DMS 273 (cell line): ENCODE results near the gene NFIB.

Experiments used
- DNase-seq: peaks from one replicate; lab custom pipeline; 2025; ENCODE audit not compliant: unreplicated experiment; lab: John Stamatoyannopoulos, UW

The NFIB gene

GRCh38 chr9:14084867-14085266 lies 229.1 kb downstream of the NFIB start:
- DNase-seq, result no peak

DNA sequence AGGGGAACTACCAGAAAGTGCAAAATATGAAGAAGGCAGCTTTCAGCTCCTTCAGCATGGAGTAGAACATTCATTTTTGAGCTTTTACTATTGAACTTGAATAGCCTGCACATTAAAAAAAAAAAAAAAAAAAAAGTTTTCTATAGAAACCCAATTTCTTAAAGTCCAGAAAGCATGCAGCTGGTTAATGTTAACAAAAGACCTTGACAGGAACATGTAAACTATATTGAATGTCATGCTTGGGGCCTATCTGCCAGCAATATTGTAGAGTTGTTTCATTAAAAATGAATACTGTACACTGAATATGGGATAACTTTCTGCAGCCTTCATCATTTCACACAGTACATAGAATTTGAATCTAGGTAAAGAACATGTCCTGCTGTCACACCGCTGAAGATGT lies 230.6 kb downstream of the NFIB start:
- DNase-seq, result no peak

DNA sequence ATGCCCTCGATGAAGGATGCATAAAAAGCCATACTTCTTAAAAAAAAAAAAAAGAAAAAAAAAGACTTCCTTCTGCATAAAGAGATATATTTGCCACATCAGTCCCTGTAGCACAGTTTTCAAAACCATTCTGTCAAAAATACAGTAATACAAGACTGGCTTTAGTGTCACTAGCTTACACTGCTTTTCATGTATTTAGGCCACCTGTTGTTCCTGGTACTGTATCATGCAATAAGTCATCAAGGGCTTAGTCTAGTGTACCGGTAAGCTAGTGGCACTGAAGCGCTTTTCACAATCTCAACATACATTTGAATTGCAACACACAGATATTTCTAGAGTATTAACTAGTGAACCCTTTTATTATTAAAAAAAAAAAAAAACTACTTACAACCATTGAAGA lies 231.2 kb downstream of the NFIB start:
- no peak for DNase-seq

DNA sequence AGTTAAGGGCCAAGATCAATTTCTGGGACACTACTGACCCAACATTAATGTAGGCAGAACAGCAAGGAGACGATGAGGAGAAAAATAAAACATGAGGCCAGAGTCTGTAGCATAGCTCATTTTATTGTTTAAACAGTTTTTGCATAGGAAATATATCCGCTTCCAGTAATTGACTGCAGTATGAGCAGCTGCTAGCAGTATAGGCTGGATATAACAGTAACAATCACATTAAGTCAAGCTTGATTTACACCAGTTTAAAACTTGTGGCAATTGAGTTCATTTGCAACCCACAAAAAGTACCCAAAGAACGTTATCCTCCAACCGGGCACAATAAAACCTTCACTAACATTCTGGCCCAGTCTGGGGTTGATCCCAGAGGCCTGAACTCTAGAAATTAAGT lies 232.2 kb downstream of the NFIB start:
- DNase-seq, result no peak

DNA sequence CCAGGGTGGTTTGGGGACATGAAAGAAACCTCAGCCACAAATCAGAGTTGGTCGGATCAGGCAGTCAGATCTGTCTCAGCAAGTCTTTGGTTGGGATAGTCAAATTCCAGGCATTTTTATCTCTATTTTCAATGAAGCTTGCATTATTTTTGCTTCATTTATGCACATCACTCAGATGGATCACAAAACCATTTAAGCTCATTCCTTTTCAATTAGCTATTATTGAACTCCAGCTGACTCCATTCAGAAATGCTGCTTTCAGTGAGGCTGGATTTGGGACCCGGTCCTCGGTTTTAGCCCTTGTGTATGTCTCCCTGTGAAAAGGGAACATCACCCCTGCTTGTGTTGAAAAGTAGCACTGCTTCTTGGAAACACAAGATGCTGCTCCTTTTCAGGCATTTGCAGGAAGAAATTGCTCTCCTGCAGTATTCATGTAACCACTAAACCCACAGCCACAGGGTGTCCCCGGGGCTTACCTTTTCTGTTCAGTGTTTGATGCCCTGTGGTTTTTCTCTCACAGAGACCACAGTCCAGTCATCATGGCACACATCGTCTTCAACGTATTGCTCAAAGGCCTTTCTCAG lies 232.9 kb downstream of the NFIB start:
- DNase-seq, result no peak

DNA sequence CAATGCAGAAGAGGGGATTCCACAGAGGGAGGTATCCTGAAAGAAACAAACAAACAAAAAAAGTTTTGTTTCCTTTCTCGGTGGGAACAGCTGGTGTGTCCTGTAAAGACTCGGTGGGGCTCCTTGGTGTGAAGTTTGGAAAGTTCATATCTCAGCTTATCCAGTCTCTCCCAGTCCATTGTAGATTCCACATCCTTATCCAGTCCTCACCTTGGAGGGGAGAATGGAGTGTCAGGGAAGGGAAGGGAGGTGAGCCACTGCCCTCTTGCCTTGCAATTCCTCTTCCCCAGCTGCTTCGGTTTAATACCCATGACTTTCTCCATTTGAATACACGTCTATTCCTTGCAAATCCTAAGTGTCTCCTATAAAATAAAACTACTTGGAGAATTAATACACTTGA lies 234.5 kb downstream of the NFIB start:
- no peak for DNase-seq

- DNase-seq, result no peak
Measured at GRCh38 chr9:14077672-14078071, 236.3 kb downstream of the NFIB start.

DNA sequence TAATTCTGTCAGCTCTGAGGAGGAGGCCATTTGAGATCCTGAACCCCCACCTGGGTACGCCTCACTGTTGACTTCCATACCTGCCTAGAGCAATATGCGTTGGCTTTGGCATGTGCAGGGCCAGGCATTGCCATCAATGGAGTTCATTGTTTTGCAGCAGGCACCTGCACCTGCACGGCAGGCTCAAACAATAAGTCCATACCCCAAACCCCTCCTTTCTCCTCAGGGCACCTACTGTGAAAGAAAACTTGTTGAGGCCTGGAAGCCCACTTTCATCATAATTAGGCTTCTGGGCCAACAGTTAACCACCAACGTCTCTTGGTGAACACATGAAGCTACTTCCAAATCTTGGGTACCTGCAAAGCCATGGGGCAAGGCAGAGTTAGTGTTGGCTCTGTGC lies 238.7 kb downstream of the NFIB start:
- DNase-seq, result no peak

DNA sequence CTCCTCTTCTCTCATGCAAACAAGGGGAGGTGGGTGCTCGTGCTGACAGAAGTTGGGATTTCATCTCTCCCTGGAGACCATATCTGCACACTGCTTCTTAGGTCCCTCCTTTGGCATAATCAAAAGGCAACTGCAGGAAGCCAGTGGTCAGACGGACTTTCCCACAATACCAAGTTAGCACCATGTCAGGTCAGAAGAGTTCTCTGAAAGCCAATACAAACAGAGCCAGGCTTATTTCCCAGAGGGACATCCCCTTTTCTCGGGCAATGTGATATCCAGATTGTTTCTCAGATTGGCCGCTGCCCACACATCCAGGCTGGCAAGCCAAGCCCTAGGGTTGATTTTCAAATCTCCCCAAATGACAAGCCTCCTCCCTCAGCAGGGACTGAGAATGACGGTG lies 241.1 kb downstream of the NFIB start:
- no peak for DNase-seq

DNA sequence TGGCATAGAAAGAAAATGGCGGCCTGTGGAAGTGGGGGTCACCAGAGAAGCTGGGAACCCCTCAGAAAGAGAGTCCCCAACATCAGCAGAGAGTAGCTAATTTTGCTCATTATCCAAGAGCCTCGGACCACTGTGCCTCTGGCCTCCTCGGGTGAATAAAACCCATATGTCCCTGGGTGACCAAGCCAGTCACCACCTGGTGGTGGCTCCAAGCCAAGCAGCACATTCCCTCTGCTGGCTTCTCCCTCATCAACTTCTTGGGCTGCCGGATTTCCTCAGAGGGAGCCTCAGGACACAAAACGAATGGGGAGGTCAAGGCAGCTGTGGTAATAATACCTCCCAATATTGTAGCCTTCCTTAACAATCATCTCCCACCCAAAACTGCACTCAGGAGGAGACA lies 242.5 kb downstream of the NFIB start:
- DNase-seq, result peak; percentile 42

- DNase-seq, result no peak
Measured at GRCh38 chr9:14068690-14069089, 245.3 kb downstream of the NFIB start.

DNA sequence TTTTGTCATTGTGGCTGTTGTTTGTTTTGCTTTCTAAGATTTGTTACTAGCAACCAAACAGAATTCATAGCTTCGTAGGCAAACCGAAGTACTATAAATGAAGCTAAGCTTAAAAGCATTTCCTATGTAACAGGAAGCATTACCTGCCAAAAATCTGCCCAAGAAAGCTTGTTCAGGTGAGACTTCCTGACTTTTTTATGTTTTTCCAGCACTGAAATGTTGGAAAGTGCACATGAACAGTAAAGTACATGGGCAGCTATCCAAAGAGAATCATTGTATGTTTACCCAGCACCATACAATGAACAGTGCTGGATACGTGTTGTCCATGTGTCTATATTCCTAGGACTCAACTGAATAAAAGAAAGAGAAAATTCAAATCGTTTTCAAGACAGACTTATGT lies 247.1 kb downstream of the NFIB start:
- no peak for DNase-seq

GRCh38 chr9:14066032-14066431 lies 247.9 kb downstream of the NFIB start:
- no peak for DNase-seq

GRCh38 chr9:14064940-14065339 lies 249.0 kb downstream of the NFIB start:
- DNase-seq, result no peak

DNA sequence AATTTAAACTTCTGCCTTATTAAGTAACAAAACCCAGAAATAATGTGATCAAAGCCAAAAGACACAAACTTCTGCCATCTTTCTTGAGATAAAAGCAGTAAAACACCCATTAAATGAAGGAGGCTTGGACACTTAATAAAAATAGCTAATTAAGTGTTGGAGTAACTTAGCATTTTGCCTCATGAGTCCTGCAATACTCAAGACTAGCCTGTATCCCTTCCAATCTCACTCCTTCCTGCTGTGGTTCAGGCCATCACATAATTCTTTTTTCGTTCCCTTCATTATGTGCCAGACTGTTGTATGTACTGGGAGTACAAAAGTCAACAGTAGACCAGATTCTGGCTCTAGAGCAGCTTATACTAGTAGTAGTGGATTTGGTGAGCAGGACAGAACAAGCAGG lies 250.2 kb downstream of the NFIB start:
- no peak for DNase-seq

- DNase-seq, result no peak
Measured at GRCh38 chr9:14062586-14063221, 251.2 kb downstream of the NFIB start.

DNA sequence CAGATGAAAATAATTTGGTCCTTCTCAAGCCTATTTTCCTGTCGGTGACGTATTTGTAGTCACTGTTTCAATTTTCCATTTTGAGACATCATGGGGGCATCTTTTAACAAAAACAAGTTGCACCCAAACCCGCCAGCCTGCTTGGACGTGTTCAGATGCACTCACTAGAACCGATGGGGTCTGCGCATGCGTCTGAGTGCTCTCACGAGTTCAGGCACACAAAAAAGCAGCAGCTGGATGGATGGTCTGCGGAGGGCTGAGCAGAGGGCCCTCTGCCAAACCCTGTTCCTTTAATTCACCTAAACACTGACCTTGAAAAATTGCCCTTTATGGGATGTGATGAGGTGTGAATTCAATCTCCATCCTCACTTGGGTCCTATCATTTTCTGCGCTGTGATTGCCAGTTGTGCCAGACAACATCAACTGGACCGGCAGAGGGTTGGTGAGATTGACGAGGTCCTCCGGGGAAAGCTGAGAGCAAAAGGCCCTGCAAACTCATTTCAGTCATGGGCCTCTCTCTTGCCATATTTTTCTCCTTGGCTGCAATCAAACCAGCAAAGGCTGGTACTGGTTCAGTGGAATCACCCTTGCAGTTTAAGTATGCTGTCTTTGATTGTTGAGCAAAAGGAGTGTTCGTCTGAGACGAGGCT lies 251.9 kb downstream of the NFIB start:
- no peak for DNase-seq

DNA sequence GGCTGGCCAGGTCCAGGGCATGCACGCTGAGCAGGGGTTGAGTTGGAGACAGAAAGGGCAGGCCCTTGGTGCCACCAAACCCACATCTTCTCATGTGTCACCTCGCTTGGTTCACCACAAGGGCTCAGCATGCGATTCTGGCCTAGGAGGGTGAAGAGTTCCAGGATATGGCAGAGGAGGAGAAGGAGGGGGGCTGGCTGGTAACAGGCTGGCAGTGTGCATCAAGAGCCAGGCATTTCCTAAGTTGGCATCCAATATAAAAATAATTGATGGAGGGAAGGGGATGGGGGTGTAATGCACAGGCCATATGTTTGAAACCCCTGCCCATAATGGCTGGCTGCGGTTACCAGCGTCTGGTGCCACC lies 255.6 kb downstream of the NFIB start:
- no peak for DNase-seq

GRCh38 chr9:14057368-14058324 lies 256.3 kb downstream of the NFIB start:
- peak; percentile 44 for DNase-seq

DNA sequence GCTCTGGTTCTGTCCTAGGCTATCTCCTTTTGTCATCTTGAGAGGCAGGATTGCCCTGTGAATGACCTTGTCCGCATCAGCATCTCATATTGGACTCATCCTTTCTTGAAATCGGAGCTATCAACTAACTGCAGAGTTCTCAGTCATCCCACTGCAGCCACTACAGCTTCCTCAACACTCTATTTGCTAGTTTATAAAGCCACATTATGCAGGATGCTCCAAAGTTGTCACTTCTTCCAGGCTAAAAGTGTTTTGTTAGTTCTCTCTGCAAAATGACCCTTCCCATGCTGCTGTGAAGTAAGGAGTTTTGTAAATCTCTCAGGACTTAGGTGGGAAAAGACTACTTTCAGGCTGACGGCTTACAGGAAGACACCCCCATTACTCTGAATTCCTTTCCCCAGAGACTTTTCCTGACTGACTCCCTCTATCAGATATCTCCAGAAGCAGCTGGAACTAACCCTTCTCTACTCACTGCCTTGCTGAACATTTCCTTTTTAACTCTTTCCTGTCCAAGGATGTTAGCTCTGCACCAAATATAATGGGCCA lies 257.6 kb downstream of the NFIB start:
- peak; percentile 15 for DNase-seq

- DNase-seq, result no peak
Measured at GRCh38 chr9:14054096-14054495, 259.8 kb downstream of the NFIB start.
